HFF-Myc (cell line): Measurements from ENCODE around the gene MAGI1.

Source experiments
- DNase-seq: peaks from one replicate; pipeline ENCODE4 v3.0.0-alpha.2; 2011; ENCODE audit warnings: low read depth; ENCODE audit errors: extremely low read depth
- H3K4me3 ChIP-seq: replicated peaks from 2 replicates; pipeline ENCODE4 v1.5.1; 2011; ENCODE audit warnings: low read depth, mild to moderate bottlenecking, control low read depth, low read length
- TF ChIP-seq, protein P1 (sequence below): IDR thresholded peaks from 2 replicates; pipeline ENCODE4 v1.5.1; 2012; ENCODE audit warnings: mild to moderate bottlenecking, low read depth, low read length, control low read depth; ENCODE audit errors: missing control alignments

Gene MAGI1

DNA sequence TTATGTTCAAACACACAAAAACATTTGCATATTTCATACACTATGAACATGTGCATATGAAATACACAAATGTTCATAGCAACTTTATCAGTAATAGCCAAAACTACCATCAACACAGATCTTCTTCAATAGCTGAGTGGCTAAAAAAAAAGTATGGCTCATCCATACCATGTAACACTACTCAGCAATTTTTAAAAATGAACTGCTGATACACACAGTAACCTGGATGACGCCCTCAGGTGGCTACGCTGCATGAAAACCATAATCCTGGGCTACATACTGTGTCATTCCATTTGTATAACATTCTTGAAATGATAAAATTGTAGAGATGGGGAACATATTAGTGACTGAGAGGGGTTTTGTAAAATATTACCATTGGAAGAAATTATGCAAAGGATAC lies 243.6 kb downstream of the MAGI1 start:
- TF ChIP-seq, protein P1, sequence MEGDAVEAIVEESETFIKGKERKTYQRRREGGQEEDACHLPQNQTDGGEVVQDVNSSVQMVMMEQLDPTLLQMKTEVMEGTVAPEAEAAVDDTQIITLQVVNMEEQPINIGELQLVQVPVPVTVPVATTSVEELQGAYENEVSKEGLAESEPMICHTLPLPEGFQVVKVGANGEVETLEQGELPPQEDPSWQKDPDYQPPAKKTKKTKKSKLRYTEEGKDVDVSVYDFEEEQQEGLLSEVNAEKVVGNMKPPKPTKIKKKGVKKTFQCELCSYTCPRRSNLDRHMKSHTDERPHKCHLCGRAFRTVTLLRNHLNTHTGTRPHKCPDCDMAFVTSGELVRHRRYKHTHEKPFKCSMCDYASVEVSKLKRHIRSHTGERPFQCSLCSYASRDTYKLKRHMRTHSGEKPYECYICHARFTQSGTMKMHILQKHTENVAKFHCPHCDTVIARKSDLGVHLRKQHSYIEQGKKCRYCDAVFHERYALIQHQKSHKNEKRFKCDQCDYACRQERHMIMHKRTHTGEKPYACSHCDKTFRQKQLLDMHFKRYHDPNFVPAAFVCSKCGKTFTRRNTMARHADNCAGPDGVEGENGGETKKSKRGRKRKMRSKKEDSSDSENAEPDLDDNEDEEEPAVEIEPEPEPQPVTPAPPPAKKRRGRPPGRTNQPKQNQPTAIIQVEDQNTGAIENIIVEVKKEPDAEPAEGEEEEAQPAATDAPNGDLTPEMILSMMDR = no peak
- no peak overlapping the region for H3K4me3 ChIP-seq
- DNase-seq = no peak

DNA sequence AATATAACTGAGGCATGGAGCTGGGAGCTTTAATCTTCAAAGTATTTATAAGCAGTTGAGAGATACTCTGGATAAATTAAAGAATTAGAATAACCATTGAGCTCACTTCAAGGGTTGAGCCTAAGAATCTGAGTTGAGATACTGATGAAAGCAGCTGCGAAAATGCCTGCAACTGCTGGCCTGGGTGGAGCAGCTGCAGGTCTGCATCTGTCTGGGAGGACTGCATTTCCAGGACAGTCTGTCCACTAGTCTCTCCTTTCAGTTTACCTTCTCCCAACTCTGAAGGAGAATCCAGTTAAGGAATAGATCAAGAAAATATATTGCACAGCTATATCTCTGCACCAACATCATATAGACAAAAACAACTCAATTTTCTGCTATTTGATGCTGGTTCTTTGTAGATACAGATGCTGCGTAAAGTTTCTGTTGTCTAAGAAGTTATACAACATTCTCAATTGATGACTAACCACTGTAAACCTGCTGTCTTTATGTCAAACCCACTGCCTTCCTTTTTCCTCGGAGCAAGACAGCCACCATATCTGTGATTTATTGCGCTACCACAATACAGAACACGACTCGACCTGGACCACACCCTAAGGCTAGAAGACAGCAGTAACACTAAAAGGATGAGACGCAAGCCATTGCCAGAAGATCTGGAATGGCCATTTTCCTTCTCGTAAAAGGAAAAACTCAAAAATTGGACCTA lies 245.1 kb downstream of the MAGI1 start:
- DNase-seq = no peak
- no peak overlapping the region for H3K4me3 ChIP-seq
- TF ChIP-seq, protein P1 = no peak

DNA sequence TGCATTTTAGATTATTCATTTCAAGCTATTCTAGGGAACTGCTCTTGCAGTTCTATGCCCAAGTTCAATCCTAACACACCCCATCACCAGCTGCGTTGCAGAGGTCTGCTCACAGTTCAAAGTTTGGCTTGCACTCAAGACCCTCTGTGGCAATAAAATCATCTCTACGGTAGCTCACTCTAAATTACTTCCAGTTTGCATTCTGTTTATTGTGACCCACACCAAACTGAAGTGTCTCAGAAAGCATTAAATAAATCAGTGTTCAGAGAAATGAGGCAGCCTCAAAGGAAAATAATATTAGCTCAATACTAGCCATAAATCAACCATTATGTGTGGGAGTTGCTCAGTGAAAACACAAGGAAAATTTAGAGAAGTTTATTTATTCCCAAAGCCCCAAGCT lies 250.3 kb downstream of the MAGI1 start:
- H3K4me3 ChIP-seq = no peak overlapping the region
- TF ChIP-seq, protein P1 = no peak

DNA sequence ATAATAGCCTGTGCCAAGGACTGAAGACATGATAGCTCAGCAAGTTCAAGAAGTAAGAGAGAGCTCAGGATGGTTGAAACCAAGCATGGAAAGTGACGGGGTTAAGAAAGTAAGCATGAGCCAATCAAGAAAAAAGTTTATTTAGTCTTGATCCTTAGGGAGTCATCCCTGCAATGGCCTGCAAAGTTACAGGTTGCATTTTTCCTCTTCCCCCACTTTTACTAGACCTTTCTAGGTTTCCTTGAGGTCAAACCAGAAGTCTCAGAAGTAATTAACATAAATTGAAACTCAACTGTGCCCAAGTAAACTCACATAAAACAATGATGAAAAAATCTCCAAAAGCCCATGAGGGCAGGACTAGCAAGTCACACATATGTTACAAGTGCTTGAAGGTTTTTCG lies 250.9 kb downstream of the MAGI1 start:
- TF ChIP-seq, protein P1 = no peak
- DNase-seq = no peak
- no peak overlapping the region for H3K4me3 ChIP-seq

More for the DNA sequence above, 250.3 kb downstream of the MAGI1 start:
- DNase-seq = no peak

DNA sequence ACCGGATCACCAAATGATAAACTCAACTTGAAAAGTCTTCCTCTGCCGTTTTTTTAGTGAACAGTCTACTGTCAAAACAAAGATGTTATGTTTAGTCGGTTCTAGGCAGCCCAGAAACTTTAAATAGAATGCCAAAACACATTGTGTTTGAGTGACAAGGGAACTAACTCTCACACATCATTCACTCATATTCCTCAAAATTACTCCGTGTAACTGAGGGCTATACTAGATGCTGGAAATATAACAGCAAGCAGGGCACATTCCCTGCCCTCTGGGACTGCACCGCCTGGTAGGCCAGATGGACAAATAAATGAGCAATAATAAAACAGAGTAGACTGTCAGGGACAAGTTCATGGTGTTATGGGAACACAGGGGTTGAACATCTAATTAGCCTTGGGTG lies 251.4 kb downstream of the MAGI1 start:
- no peak for DNase-seq
- TF ChIP-seq, protein P1 = no peak
- no peak overlapping the region for H3K4me3 ChIP-seq

DNA sequence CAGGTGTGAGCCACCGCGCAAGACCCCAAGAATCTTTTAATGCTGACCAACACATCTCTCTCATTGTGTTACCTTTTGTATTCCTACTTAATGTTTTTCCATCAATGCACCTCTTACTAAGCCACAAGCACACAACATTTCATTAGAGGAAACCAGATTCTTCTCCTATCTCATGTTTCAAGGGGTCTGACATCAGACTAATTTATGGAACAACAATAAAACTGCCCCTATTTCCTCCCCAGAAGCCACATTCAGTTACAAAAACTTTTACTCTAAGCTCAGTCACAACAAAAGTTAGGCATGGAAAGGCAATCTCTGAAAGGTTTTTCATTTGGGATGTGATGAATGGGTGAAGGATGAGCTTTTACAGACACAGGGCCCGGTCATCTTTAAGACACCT lies 251.8 kb downstream of the MAGI1 start:
- no peak overlapping the region for H3K4me3 ChIP-seq
- TF ChIP-seq, protein P1 = no peak
- DNase-seq = no peak
